Large intestine (tissue), 3 donors: Measurements from ENCODE around the gene COX7A2. TPM values are rescaled to one million over a fixed set of nuclear protein-coding genes. Genes with fewer than 3 reads are reported as not detected.

Source experiments
- DNase-seq, 2 donors: peaks; one replicate each; pipeline versions ENCODE4 v3.0.0 to v3.0.0-alpha.2; 2013
- H3K27ac ChIP-seq: one replicate; pipeline ENCODE4 v1.5.1; 2013; ENCODE audit warnings: low read length
- H3K27me3 ChIP-seq: 2 replicates; pipeline ENCODE4 v1.6.1; 2013; ENCODE audit warnings: low read length; ENCODE audit not compliant: control insufficient read depth, insufficient read depth
- H3K36me3 ChIP-seq: 2 replicates; pipeline ENCODE4 v1.6.1; 2013; ENCODE audit warnings: low read length; ENCODE audit not compliant: control insufficient read depth, insufficient read depth
- H3K4me1 ChIP-seq: one replicate; pipeline ENCODE4 v1.6.1; 2013; ENCODE audit warnings: low read length; ENCODE audit not compliant: control insufficient read depth, insufficient read depth
- H3K4me3 ChIP-seq: one replicate; pipeline ENCODE4 v1.5.1; 2013; ENCODE audit warnings: low read length
- H3K9me3 ChIP-seq: one replicate; pipeline ENCODE4 v1.6.1; 2013; ENCODE audit warnings: mild to moderate bottlenecking, low read depth, low read length, moderate library complexity; ENCODE audit not compliant: control insufficient read depth
- WGBS: methylation state at CpG from one replicate; pipeline ENCODE4 v1.1.5; 2013; ENCODE audit warnings: low lambda C conversion rate; ENCODE audit not compliant: insufficient coverage; 5-methylcytosine and 5-hydroxymethylcytosine counted together
- polyA plus RNA-seq: library from polyadenylated mRNA; unstranded; fragments of 120-200 nt; gene quantifications from one replicate; pipeline ENCODE4 v1.2.1, GENCODE V29; 2013

Gene COX7A2
- polyA plus RNA-seq, 1 donor: 241 TPM

GRCh38 chr6:75272145-75272840 lies 28.7 kb upstream of the COX7A2 start:
- Histone ChIP-seq H3K27ac (no peak overlapping the region), H3K36me3 (peaks cover 5% of the 10 kb centered on the region), H3K9me3 (no peaks in the 10 kb centered on the region), H3K4me3 (no peak overlapping the region), H3K27me3 (no peaks in the 10 kb centered on the region), H3K4me1 (no peaks in the 10 kb centered on the region)
- DNase-seq: no peak
- no CpG with 5 or more reads among the region's 5 CpGs for WGBS

- DNase-seq: no peak
- Histone ChIP-seq H3K36me3 (peaks cover 11% of the 10 kb centered on the region), H3K27me3 (no peaks in the 10 kb centered on the region), H3K4me1 (no peaks in the 10 kb centered on the region), H3K27ac (no peak overlapping the region), H3K9me3 (no peaks in the 10 kb centered on the region), H3K4me3 (no peak overlapping the region)
- WGBS: no CpG with 5 or more reads among the region's 4 CpGs
These were observed 25.4 kb upstream of the COX7A2 start for GRCh38 chr6:75268988-75269354.

- no peaks in the 10 kb centered on the region for H3K4me1 ChIP-seq
- no CpG with 5 or more reads among the region's 5 CpGs for WGBS
- peaks cover 15% of the 10 kb centered on the region for H3K36me3 ChIP-seq
- H3K27ac ChIP-seq: no peak overlapping the region
- no peak overlapping the region for H3K4me3 ChIP-seq
- no peaks in the 10 kb centered on the region for H3K9me3 ChIP-seq
- no peaks in the 10 kb centered on the region for H3K27me3 ChIP-seq
- no peak for DNase-seq
These were observed 24.8 kb upstream of the COX7A2 start for GRCh38 chr6:75268121-75268987.

GRCh38 chr6:75267461-75267860 lies 23.9 kb upstream of the COX7A2 start:
- WGBS: 29% methylated on average over 1 of the region's 4 CpGs
- no peak for DNase-seq
- no peaks in the 10 kb centered on the region for H3K4me1 ChIP-seq

GRCh38 chr6:75266716-75267291 lies 23.2 kb upstream of the COX7A2 start:
- Histone ChIP-seq H3K36me3 (peaks cover 17% of the 10 kb centered on the region), H3K9me3 (no peaks in the 10 kb centered on the region), H3K4me1 (no peaks in the 10 kb centered on the region), H3K27me3 (no peaks in the 10 kb centered on the region), H3K27ac (no peak overlapping the region), H3K4me3 (no peak overlapping the region)
- DNase-seq: no peak
- WGBS: 80% methylated on average over 2 of the region's 2 CpGs

More at GRCh38 chr6:75267461-75267860, 23.9 kb upstream of the COX7A2 start:
- no peak overlapping the region for H3K27ac ChIP-seq
- H3K27me3 ChIP-seq: no peaks in the 10 kb centered on the region
- no peak overlapping the region for H3K4me3 ChIP-seq
- peaks cover 17% of the 10 kb centered on the region for H3K36me3 ChIP-seq
- H3K9me3 ChIP-seq: no peaks in the 10 kb centered on the region

GRCh38 chr6:75263401-75263750 lies 19.8 kb upstream of the COX7A2 start:
- no peak overlapping the region for H3K4me3 ChIP-seq
- no peak overlapping the region for H3K27ac ChIP-seq
- no peaks in the 10 kb centered on the region for H3K27me3 ChIP-seq
- H3K4me1 ChIP-seq: no peaks in the 10 kb centered on the region
- no peaks in the 10 kb centered on the region for H3K9me3 ChIP-seq
- peaks cover 33% of the 10 kb centered on the region for H3K36me3 ChIP-seq
- DNase-seq: no peak

- Histone ChIP-seq H3K9me3 (no peaks in the 10 kb centered on the region), H3K27me3 (no peaks in the 10 kb centered on the region), H3K4me1 (no peaks in the 10 kb centered on the region), H3K36me3 (peaks cover 35% of the 10 kb centered on the region), H3K27ac (no peak overlapping the region), H3K4me3 (no peak overlapping the region)
- WGBS: 94% methylated on average over 2 of the region's 4 CpGs
- DNase-seq: no peak
These were observed 19.3 kb upstream of the COX7A2 start for GRCh38 chr6:75262716-75263400.

- Histone ChIP-seq H3K9me3 (no peaks in the 10 kb centered on the region), H3K27ac (no peak overlapping the region), H3K36me3 (peaks cover 40% of the 10 kb centered on the region), H3K27me3 (no peaks in the 10 kb centered on the region), H3K4me3 (no peak overlapping the region), H3K4me1 (no peaks in the 10 kb centered on the region)
- no peak for DNase-seq
- WGBS: no CpG with 5 or more reads among the region's 1 CpG
These were observed 17.7 kb upstream of the COX7A2 start for GRCh38 chr6:75261299-75261698.

- DNase-seq: no peak
- WGBS: no CpG with 5 or more reads among the region's 1 CpG
- H3K36me3 ChIP-seq: peaks cover 31% of the 10 kb centered on the region
- no peaks in the 10 kb centered on the region for H3K27me3 ChIP-seq
- H3K4me1 ChIP-seq: no peaks in the 10 kb centered on the region
- H3K4me3 ChIP-seq: no peak overlapping the region
- no peak overlapping the region for H3K27ac ChIP-seq
- no peaks in the 10 kb centered on the region for H3K9me3 ChIP-seq
These were observed 13.9 kb upstream of the COX7A2 start for GRCh38 chr6:75257343-75258087.

- no CpG with 5 or more reads among the region's 2 CpGs for WGBS
- no peaks in the 10 kb centered on the region for H3K27me3 ChIP-seq
- H3K4me1 ChIP-seq: no peaks in the 10 kb centered on the region
- H3K27ac ChIP-seq: no peak overlapping the region
- DNase-seq: no peak
- H3K36me3 ChIP-seq: peaks cover 3% of the 10 kb centered on the region
- no peak overlapping the region for H3K4me3 ChIP-seq
- no peaks in the 10 kb centered on the region for H3K9me3 ChIP-seq
These were observed 7.0 kb upstream of the COX7A2 start for GRCh38 chr6:75250552-75250951.
